HG03064 (cell line): ENCODE results near the gene INF2.

Experiments
- ATAC-seq: cut with Tn5 transposase; IDR thresholded peaks from one replicate; pipeline ENCODE4 v1.9.1; 2021; ENCODE audit warnings: low read depth; ENCODE audit not compliant: unreplicated experiment

The INF2 gene

GRCh38 chr14:104732355-104732804 is 43.0 kb downstream of the INF2 start:
- ATAC-seq = no peak

- no peak for ATAC-seq
These were observed 43.7 kb downstream of the INF2 start for GRCh38 chr14:104732931-104733681.

GRCh38 chr14:104734051-104734587 is 44.7 kb downstream of the INF2 start:
- ATAC-seq = no peak

GRCh38 chr14:104734601-104734990 is 45.2 kb downstream of the INF2 start:
- ATAC-seq = no peak

- no peak for ATAC-seq
These were observed 45.8 kb downstream of the INF2 start for GRCh38 chr14:104734991-104735779.

- no peak for ATAC-seq
These were observed 46.6 kb downstream of the INF2 start for GRCh38 chr14:104735830-104736642.

GRCh38 chr14:104738375-104739019 is 49.1 kb downstream of the INF2 start:
- no peak for ATAC-seq

GRCh38 chr14:104739026-104739425 is 49.6 kb downstream of the INF2 start:
- no peak for ATAC-seq

- no peak for ATAC-seq
These were observed 50.4 kb downstream of the INF2 start for GRCh38 chr14:104739546-104740516.

GRCh38 chr14:104741108-104741802 is 51.8 kb downstream of the INF2 start:
- ATAC-seq = no peak

- no peak for ATAC-seq
These were observed 52.4 kb downstream of the INF2 start for GRCh38 chr14:104741803-104742251.

GRCh38 chr14:104742586-104743455 is 53.4 kb downstream of the INF2 start:
- no peak for ATAC-seq

- ATAC-seq = no peak
These were observed 54.3 kb downstream of the INF2 start for GRCh38 chr14:104743461-104744380.

- no peak for ATAC-seq
These were observed 55.1 kb downstream of the INF2 start for GRCh38 chr14:104744484-104744883.

- no peak for ATAC-seq
These were observed 56.0 kb downstream of the INF2 start for GRCh38 chr14:104745431-104745830.

GRCh38 chr14:104746071-104746545 is 56.7 kb downstream of the INF2 start:
- ATAC-seq = no peak
